ENCODE data around the gene TACR1.
"Not testable (repeated sequence)": the region's sequence is repeated elsewhere in the genome, so short reads cannot be mapped to it uniquely, and the experiment has no call there.

GRCh38 chr2:75219213-75219612, 19.9 kb upstream of the TACR1 start:
- not testable (repeated sequence) for TF ChIP-seq CTCF, POLR2AphosphoS5 (IDR thresholded peaks at IDR 0.05)
